ENCODE measurements around the gene RSAD2. TPM values are rescaled to one million over a fixed set of nuclear protein-coding genes. Genes with fewer than 3 reads are reported as not detected.

Gene RSAD2
- polyA plus RNA-seq, 1 donor (not counting 4 experiments of a cell fraction or from before 2014, with no cell fraction given): 1.7 TPM

GRCh38 chr2:6876309-6876708 lies 1.3 kb upstream of the RSAD2 start:
- dilution Hi-C loops (cut with MboI; ENCODE audit: extremely low pct_ligation_motif_present, low sequenced_read_pairs): no loop called here
- Histone ChIP-seq H3K9ac (ENCODE audit: control insufficient read depth, extremely low read depth, insufficient read depth, low read length) (no peak overlapping the region), H4K20me1 (ENCODE audit: control insufficient read depth, extremely low read depth, insufficient read depth, low read length) (no peaks in the 10 kb centered on the region), H3K27ac (ENCODE audit: control insufficient read depth, insufficient read depth, low read length) (no peak overlapping the region), H3K4me3 (ENCODE audit: control insufficient read depth in 2 of 3, extremely low read depth in 1 of 3, insufficient read depth in 2 of 3, low read depth in 1 of 3, low read length in 3 of 3) (no peak overlapping the region), H3K9me3 (ENCODE audit: control insufficient read depth, low read depth, low read length) (no peaks in the 10 kb centered on the region), H2AFZ (ENCODE audit: control insufficient read depth, low read length) (no peak overlapping the region), H3K36me3 (ENCODE audit: control insufficient read depth in 2 of 2, extremely low read depth in 1 of 2, insufficient read depth in 2 of 2, low read length in 2 of 2) (no peaks in the 10 kb centered on the region), H3K9me1 (ENCODE audit: control insufficient read depth, extremely low read depth, insufficient read depth, low read length) (no peaks in the 10 kb centered on the region), H3K27me3 (ENCODE audit: control insufficient read depth, extremely low read depth, insufficient read depth, low read length) (no peaks in the 10 kb centered on the region), H3K79me2 (ENCODE audit: control insufficient read depth, insufficient read depth, low read length) (no peaks in the 10 kb centered on the region), H3K4me1 (ENCODE audit: control insufficient read depth, extremely low read depth, insufficient read depth, low read length) (no peaks in the 10 kb centered on the region), H3K4me2 (ENCODE audit: control insufficient read depth, extremely low read depth, insufficient read depth, low read depth, low read length) (no peak overlapping the region)
- no peak for FAIRE-seq
- TF ChIP-seq EZH2 (IDR thresholded peaks at IDR 0.05; ENCODE audit: low read length) (no peak), CTCF (optimal IDR thresholded peaks at IDR 0.05 in 1 of 3, IDR thresholded peaks at IDR 0.05 in 1 of 3, conservative IDR thresholded peaks at IDR 0.05 in 1 of 3; ENCODE audit: extremely low read depth in 1 of 3, insufficient read depth in 2 of 3, low read length in 3 of 3) (no peak)
- DNase-seq (ENCODE audit: low read depth, low spot score): no peak

GRCh38 chr2:6878549-6878948 lies 972 bp downstream of the RSAD2 start:
- no peak for DNase-seq (ENCODE audit: low read depth, low spot score)
- H3K27me3 ChIP-seq (ENCODE audit: control insufficient read depth, extremely low read depth, insufficient read depth, low read length): no peaks in the 10 kb centered on the region
- H2AFZ ChIP-seq (ENCODE audit: control insufficient read depth, low read length): no peak overlapping the region
- H4K20me1 ChIP-seq (ENCODE audit: control insufficient read depth, extremely low read depth, insufficient read depth, low read length): no peaks in the 10 kb centered on the region
- no peaks in the 10 kb centered on the region for H3K79me2 ChIP-seq (ENCODE audit: control insufficient read depth, insufficient read depth, low read length)
- H3K9me3 ChIP-seq (ENCODE audit: control insufficient read depth, low read depth, low read length): no peaks in the 10 kb centered on the region
- H3K4me2 ChIP-seq (ENCODE audit: control insufficient read depth, extremely low read depth, insufficient read depth, low read depth, low read length): no peak overlapping the region
- no peaks in the 10 kb centered on the region for H3K9me1 ChIP-seq (ENCODE audit: control insufficient read depth, extremely low read depth, insufficient read depth, low read length)
- no peak overlapping the region for H3K4me3 ChIP-seq (ENCODE audit: control insufficient read depth in 2 of 3, extremely low read depth in 1 of 3, insufficient read depth in 2 of 3, low read depth in 1 of 3, low read length in 3 of 3)
- no peak overlapping the region for H3K9ac ChIP-seq (ENCODE audit: control insufficient read depth, extremely low read depth, insufficient read depth, low read length)
- H3K4me1 ChIP-seq (ENCODE audit: control insufficient read depth, extremely low read depth, insufficient read depth, low read length): no peaks in the 10 kb centered on the region
- no peak overlapping the region for H3K27ac ChIP-seq (ENCODE audit: control insufficient read depth, insufficient read depth, low read length)
- FAIRE-seq: no peak
- H3K36me3 ChIP-seq (ENCODE audit: control insufficient read depth in 2 of 2, extremely low read depth in 1 of 2, insufficient read depth in 2 of 2, low read length in 2 of 2): no peaks in the 10 kb centered on the region
- dilution Hi-C loops (cut with MboI; ENCODE audit: extremely low pct_ligation_motif_present, low sequenced_read_pairs): no loop called here
- no peak for TF ChIP-seq EZH2 (IDR thresholded peaks at IDR 0.05; ENCODE audit: low read length)
- no peak for TF ChIP-seq CTCF (optimal IDR thresholded peaks at IDR 0.05 in 1 of 3, IDR thresholded peaks at IDR 0.05 in 1 of 3, conservative IDR thresholded peaks at IDR 0.05 in 1 of 3; ENCODE audit: extremely low read depth in 1 of 3, insufficient read depth in 2 of 3, low read length in 3 of 3)

Data from keratinocyte (primary cell).